SW480 (cell line): ENCODE measurements around the gene DQX1.
"Not testable (repeated sequence)": the region's sequence is repeated elsewhere in the genome, so short reads cannot be mapped to it uniquely, and the experiment has no call there.

ENCODE experiments used
- DNase-seq: peaks from one replicate; pipeline ENCODE4 v3.0.0-alpha.2; 2016; ENCODE audit warnings: low spot score

DQX1 gene, protein sequence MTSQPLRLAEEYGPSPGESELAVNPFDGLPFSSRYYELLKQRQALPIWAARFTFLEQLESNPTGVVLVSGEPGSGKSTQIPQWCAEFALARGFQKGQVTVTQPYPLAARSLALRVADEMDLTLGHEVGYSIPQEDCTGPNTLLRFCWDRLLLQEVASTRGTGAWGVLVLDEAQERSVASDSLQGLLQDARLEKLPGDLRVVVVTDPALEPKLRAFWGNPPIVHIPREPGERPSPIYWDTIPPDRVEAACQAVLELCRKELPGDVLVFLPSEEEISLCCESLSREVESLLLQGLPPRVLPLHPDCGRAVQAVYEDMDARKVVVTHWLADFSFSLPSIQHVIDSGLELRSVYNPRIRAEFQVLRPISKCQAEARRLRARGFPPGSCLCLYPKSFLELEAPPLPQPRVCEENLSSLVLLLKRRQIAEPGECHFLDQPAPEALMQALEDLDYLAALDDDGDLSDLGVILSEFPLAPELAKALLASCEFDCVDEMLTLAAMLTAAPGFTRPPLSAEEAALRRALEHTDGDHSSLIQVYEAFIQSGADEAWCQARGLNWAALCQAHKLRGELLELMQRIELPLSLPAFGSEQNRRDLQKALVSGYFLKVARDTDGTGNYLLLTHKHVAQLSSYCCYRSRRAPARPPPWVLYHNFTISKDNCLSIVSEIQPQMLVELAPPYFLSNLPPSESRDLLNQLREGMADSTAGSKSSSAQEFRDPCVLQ

DNA sequence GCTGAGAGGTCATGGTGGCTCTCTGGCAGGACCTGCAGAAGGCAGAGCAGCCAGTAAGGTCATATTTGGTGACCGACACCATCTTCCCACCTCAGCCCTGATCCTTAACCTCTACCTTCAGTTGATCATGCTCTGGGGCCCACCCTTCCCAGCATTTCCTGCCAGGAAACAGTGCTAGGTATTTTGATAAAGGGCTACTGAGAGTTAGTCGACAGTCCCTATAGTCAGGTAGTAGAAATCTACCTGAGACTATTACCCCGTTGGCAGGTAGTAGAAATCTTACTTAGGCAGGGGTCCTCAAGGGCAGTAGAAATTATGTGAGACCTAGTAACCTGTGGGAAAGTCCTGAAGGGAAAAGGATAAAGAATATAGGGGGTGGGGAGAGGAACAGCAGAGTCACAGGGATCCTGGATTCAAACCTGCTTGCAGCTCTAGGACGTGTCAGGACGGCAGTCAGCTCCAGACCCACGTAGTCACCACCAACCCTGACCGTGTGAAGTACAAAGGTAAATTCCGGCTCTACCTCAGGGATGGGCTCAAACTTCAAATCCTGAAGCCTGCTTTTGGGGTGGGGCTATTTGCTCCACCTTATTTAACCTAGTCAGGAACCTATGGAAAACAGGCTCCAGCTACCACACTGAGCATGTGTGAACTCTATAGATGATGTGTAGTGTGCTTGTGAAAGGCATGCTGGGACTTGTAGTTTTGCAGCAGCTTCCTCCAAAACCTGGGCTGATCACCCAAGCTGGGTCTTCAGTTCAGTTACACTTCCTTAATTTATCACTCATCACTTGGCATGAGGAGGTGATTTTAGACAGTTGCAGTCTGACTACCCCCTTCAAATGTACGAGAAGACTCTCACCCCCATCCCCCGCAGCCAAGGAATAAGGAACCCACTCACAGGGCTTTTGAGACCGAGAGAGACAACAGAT lies at the start of gene DQX1:
TSS of gene DQX1 (minus strand) at position 515 of the 932 bp plus-strand sequence. CDS start at position 13, 502 bp downstream.
- peak; percentile 67 for DNase-seq

DNA sequence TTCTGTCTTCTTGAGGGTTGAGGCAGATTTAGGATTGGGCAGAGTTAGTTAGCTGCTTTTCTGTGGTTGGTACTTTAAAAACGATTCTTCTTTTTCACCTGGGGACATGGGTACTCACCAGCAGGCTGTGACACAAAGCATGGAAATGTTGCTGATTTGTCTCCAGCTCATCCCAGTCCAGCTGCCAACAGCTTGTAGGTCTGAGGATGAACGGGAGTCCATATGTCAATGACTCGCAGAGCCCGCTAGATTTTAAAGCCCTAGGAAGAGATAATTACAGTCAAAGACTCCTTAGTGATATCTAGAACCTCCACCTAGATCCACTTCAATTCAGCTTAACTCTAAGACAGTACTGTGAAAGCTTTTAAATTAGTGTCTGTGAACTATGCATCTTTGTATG lies 49.3 kb upstream of the DQX1 start:
- no peak for DNase-seq

DNA sequence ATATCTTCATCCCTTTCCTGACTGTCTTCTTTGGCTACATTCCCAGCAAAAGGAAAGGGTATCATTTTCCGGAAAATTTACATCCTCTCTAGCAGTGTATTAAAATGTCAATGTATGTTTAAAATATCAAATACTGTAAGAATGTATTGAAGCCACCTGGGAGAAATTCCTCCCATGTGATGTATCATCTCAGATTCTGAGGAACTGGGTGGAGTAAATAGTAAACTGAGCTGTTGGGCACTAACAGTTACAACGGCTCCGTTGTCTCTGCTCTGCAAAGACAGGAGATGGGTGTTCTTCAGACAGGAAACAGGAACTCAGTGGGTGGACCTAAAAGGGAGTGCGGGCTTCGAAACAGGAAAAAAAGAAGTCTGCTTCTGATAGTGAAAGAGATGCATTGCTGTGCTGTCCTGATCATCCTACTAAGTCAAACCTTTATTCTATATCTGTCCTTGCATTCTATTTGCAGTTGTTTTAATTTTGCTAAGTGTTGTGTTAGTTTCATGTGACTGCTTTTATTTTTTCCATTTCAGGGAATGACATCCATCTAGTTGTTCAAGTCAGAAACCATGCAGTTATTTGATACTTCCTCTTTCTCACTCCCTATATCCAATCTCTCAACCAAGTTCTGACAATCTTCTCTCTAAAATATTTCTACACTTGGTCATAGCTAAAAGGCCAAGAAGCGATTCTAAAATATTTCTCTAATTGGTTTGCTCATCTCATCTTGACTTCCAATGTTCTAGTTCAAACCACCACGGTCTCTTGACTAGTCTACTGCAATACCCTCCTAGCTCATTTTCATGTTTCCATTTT lies 47.9 kb upstream of the DQX1 start:
- DNase-seq, result peak; percentile 55

DNA sequence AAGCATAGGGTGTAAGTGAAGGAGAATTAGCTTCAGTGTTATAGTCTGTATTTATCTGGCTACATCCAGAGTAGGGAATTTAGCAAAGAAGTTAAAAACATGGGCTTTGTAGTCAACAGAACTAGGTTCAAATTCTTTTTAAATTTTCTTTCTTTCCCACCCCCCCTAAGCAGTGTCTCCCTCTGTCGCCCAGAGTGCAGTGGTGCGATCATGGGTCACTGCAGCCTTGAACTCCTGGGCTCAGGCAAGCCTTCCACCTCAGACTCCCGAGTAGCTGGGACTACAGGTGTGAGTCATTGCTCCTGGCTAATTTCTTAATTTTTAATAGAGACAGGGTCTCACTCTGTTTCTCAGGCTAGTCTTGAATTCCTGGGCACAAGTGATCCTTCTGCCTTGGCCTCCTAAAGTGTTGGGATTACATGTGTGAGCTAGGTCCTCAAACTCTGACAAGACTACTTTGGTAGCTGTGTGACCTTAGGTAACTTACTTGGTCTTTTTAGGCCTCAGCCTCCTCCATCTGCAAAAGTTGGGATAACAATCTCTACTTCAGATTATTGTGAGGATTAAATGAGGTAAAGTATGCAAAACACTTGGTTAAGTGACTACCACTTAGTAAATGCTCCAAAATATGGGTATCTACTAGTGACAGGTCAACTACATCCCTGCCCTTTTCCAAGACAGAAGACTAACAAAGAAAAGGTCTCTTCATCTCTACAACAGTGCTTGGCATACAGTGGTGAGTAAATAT lies 46.3 kb upstream of the DQX1 start:
- no peak for DNase-seq

DNA sequence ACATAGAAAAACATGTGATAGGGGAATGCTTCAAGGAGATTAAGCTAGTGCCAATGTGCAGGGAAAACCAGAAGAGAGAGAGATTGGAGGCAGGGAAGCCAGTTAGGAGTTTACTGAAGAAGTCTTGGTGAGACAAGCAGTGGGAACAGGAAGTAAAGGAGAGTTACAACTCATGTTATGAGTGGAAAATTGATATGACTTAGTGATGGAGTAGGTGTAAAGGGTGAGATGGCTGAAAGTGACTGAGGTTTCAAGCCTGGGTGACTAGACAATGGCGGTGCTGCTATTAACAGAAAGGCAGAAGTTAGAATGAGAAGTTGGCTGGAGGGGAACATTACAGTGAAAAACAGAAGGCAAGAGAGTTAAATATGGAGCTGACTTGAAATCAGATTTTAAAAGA lies 45.0 kb upstream of the DQX1 start:
- DNase-seq, result no peak

DNA sequence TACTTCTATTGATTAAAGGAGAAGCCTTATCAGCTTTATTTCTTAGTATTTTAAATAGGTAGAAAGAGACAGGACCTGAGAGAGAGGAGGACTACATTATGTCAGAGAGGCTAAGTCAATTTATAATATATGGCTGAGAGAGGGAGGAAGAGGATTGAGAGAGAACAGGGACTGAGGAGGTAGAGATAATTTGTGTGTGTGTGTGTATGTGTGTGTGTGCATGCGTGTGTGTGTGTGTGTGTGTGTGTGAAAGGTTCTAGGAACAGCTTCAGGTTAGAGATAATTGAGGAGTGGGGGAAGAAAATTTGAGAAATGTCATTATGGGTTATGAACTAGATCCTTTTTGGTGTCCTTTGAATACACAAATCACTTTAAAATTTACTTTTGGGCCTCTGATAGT lies 43.7 kb upstream of the DQX1 start:
- DNase-seq, result no peak

DNA sequence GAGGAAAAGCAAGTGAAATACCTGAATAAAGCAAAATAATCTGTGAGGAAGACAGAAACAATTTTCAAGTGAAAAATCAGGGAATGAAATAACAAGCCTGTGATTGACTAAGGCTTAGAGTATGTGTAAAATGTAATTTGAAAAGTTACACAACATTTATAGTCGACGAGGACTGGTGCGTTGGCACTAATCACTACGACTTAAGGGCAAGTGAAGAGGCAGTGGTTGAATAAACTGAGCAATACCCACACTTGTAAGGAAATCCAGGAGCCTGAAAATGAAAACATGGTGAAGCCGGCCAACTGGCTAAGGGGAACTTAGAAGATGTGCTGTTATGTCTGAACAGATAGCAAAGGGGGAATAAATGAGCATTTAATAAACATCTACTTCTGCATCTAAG lies 41.9 kb upstream of the DQX1 start:
- no peak for DNase-seq

DNA sequence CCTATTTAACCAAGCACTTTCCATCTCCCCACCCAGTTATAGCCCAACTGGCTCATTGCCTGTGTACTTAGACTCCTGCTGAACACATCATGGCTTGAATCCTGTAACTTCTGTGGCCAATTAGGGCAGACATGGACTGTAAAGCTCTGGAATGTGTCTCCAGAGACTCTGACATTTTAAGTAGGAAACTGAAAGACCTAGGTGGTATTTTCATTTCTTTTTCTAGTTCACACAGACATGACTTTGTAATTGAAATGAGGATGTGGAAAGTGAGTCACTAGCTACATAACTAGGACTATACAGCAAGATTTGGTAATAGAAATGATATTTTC lies 40.7 kb upstream of the DQX1 start:
- no peak for DNase-seq

DNA sequence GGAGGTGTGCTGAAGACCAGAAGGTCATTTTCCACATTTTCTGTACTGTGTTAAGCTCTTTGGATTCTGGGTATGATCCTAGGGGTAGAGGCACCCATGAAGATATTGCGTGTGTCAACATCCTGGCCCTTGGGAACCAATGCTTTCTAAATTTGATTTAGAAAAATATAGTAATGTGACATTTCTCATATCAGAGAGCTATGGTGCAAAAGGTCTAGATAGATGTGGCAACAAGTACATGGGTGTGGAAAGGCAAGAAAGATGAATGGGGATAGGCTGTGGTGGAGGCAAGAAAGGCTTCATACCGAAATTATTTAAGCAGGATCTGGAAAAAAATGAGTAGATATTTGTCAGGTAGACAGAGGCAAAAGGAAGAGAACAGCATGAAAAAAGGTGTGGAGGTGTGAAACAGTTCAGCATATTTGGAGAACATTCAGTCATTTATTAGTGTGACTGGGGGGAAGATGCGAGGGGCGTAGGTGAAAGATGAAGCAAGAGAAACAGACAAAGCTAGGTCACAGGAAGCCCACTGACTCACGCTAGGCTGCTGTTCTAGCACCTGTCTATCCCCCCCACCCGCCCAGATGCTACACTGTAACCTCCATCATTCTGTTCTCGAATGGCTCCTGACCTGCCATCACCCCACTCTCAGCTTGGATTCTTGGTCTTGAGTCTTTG lies 40.2 kb upstream of the DQX1 start:
- DNase-seq, result no peak

DNA sequence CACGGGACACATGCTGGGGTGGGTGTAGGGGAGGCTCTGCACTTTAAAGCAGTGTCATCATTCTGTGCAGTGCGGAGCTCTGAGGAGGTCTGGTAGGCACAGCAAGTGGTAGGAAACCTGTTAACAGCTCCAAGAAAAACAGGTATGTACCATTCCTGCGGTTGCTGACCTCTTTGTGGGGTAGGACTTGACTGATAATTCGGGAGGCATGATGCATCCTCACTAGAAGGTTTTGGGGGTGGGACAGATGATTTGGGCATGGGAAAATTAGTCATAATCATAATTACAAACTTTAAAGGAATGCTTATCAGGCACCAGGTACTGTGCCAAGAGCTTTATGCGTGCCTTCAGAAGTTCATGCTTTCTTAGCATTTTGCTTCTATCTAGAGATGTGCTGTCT lies 38.2 kb upstream of the DQX1 start:
- DNase-seq, result no peak

DNA sequence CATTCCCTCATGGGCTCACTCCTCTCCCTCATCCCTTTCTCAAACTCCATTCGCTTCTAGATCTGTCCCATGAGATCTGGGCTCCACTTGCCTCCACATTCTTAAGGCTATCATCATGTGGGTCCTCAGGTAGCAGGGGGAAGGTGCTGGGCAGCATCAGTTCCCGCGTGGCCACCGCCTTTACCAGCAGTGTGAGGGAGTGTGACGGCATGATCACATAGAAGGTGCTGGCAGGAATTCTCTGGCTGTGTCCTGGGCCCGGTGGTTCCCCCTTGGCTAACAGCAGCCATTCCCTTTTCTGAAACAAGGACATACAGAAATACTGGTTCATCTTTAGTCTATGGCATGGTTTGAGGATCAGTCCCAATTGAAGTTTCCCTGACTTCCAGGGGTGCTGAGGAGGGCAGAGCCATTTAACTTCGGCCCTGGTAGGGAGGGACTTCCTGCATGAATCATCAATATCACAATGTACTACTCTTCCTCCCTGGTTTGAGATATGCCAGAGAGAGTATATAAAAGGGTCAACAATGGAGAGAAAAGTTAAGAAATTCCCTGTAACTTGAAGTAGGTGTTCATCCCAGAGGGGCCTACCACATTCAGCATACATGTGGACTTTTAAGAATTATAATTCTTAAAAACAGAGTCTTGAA lies 36.2 kb upstream of the DQX1 start:
- DNase-seq, result peak; percentile 36

DNA sequence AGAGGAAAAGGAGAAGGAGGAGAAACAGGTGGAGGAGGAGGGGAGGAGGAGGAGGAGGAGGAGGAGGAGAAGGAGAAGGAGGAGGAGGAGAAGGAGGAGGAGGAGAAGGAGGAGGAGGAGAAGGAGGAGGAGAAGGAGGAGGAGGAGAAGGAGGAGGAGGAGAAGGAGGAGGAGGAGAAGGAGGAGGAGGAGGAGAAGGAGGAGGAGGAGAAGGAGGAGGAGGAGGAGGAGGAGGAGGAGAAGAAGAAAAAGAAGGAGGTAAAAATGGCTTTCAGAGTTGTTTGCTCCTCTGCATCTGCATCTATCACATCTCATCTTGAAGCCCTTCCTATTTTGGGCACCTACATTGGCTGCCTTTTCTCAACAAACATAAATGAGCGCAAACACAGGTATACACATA lies 35.0 kb upstream of the DQX1 start:
- DNase-seq, result not testable (repeated sequence)

DNA sequence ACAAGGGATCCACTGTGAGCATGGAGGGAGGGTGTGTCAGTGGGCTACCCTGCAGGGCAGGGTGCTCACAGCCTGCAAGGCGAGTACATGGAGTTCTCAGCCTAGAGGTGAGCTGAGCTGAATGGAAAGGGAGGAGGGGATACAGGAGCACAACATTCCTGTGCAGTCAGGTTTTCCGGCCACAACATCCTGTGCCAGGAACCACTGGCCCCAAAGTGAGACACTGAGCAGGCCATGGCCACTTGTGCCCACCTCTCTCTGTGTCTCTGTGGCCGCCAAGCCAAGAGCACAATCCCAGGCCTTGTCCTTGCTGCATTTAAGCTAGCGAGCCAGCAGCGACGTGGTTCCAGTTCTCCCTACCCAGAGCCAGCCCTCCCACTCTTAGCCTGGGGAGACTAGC lies 34.6 kb upstream of the DQX1 start:
- DNase-seq, result peak; percentile 93

DNA sequence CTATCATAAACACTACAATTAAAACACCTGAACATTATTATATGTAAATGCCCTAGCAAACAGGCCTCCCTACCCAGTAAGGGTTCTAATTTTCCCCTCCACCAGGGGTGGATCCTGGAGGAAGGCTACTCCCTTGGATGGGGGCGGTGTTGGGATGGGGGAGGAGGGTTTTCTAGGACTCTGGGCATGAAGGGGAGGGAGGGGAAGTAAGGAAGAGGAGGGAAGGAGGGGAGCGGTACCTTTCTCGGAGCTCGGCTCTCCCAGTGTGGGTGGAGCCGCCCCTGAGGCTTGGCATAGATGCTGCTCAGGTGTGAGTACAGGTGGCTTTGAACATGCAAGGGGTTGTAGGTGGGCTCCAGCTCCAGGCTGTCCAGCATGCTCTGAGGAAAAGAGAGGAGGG lies 33.9 kb upstream of the DQX1 start:
- peak; percentile 37 for DNase-seq

DNA sequence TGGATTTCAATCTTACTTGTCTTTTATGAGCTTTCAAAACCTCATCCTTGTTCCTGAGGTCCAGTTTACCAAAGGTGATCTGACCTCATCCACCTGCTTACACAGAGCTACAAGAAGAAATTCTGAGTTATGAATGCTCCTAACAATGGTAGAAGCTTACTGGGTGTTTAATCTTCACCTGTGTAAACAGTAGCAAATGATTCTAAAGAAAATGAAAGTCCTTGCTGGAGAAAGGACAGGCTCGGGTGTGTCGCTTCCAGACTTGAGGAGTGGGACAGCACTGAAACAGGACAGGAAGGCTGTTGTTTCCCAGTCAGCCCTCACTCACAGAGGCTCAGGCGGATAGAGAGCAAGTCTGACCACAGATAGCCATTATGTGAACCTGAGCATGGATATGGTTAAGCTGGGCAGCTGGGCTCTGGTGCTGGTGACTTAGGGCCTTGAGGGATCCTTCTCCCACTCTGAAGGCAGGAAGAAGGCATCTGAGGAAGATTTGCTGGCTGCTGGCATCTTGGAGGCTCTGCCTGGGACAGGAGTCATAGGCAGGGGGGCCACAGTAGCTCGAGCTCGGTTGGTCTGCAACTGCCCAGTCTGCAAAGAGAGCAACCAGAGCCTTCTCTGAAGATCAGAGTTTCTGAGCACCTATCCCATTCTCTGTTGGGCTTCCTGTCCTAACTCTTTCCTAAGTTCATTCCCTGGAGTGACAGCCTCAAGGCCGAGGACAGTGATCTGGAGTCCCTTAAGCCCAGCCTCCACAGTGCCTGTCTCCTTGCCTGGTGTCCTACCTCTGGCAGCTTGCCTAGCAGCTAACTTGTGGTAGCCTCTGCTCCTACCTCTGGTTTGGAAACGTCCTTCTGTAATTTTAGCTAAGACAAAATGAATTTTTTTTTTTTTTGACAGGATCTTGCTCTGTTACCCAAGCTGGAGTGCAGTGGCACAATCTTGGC lies 32.5 kb upstream of the DQX1 start:
- no peak for DNase-seq

DNA sequence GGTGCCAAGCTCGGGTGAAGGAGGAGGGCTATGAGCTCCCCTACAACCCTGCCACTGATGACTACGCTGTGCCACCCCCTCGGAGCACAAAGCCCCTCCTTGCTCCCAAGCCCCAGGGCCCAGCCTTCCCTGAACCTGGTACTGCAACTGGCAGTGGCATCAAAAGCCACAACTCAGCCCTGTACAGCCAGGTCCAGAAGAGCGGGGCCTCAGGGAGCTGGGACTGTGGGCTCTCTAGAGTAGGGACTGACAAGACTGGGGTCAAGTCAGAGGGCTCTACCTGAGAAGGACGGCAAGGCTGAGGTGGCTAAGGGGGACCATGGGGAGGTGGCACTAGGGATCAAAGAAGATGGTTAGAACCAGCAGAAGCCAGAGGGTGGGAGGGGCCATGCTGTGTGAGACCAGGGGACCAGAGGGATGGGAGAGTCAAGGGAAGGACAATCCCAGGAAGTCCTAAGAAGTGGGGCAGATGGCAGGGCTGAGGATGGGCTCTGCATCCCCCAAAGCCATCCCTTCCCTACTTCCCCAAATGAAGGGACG lies 30.9 kb upstream of the DQX1 start:
- no peak for DNase-seq

DNA sequence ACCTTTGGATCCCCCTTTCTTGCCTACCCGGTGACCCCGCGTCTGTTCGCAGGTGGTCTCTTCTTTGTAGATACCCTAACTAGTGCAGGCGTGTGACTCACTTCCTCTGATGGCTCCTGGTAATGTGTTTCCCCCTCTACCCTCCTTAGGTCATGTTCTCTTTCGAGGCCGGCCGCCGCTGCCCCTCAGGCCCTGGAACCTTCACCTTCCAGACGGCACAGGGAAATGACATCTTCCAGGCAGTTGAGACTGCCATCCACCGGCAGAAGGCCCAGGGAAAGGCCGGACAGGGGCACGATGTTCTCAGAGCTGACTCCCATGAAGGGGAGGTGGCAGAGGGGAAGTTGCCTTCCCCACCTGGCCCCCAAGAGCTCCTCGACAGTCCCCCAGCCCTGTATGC lies 30.1 kb upstream of the DQX1 start:
- no peak for DNase-seq

DNA sequence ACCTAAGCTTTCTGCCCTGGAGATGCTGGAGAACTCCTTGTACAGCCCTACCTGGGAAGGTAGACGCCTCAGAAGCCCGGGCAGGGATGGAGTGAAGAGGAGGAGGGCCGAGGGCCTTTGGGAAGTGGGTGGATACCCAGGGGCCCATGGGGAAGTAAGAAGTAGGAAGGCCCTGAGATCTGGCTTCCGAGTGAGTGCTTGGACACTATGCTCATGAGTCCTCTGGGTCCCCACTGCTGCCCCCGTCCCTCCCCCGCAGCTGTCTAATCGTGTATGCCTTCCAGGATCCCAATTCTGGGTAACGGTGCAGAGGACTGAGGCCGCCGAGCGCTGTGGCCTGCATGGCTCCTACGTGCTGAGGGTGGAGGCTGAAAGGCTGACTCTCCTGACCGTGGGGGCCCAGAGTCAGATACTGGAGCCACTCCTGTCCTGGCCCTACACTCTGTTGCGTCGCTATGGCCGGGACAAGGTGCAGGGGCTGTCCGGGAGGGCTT lies 29.6 kb upstream of the DQX1 start:
- DNase-seq, result no peak
